AG09319 (cell line): Measurements from ENCODE around the gene USP2.
A peak's percentile ranks its signal among the peaks of the same experiment; 100 is the strongest.

Experiments
- DNase-seq: peaks from one replicate; pipeline ENCODE4 v3.0.0-alpha.2; 2010; ENCODE audit warnings: low read depth; ENCODE audit errors: extremely low read depth
- TF ChIP-seq, protein P1 (sequence below): IDR thresholded peaks from 2 replicates; pipeline ENCODE4 v1.5.1; 2011; ENCODE audit warnings: low read depth, mild to moderate bottlenecking, inconsistent platforms, low read length, moderate library complexity

The USP2 gene

DNA sequence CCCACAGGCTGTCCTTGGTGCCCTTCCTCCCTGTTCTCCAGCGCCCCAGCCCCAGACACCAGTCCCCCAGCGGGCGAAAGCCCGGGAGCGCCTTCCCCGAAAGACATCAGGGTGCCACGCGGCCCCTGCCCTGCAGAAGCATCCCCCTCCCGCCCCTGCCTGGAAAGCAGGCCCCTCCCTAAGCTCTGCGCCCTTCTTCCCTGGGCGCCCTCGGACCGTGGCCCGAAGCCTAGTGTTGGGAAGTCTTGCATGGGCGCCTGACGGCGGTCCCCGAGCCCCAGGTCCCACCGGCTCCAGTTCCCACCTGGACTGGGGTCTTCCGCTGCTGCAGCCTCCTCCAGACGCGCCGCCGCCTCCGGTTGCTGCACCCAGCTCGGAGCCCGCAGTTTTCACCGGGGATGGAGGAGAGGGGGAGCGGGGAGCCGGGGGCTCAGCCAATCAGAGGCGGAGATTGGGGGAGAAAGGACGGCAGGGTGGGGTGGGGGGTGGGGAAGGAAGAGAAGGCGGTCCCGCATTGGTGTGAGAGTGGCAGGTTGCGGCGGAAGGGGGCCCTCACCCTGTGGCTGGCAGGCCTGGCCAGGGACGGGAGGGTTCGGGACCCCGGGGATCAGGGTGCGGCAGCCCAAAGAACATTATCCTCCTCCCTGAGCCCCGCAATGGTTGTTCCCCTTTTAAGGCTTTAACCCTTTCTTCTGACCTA lies 41.5 kb upstream of the USP2 start, which contains the start of gene THY1:
TSS of gene THY1 (minus strand) at position 364 of the 700 bp plus-strand sequence. CDS start 2,267 bp downstream, outside the sequence.
- TF ChIP-seq, protein P1, sequence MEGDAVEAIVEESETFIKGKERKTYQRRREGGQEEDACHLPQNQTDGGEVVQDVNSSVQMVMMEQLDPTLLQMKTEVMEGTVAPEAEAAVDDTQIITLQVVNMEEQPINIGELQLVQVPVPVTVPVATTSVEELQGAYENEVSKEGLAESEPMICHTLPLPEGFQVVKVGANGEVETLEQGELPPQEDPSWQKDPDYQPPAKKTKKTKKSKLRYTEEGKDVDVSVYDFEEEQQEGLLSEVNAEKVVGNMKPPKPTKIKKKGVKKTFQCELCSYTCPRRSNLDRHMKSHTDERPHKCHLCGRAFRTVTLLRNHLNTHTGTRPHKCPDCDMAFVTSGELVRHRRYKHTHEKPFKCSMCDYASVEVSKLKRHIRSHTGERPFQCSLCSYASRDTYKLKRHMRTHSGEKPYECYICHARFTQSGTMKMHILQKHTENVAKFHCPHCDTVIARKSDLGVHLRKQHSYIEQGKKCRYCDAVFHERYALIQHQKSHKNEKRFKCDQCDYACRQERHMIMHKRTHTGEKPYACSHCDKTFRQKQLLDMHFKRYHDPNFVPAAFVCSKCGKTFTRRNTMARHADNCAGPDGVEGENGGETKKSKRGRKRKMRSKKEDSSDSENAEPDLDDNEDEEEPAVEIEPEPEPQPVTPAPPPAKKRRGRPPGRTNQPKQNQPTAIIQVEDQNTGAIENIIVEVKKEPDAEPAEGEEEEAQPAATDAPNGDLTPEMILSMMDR, result no peak
- peak; percentile 36 for DNase-seq

- DNase-seq, result no peak
Observed at GRCh38 chr11:119421941-119422808, 40.7 kb upstream of the USP2 start.

DNA sequence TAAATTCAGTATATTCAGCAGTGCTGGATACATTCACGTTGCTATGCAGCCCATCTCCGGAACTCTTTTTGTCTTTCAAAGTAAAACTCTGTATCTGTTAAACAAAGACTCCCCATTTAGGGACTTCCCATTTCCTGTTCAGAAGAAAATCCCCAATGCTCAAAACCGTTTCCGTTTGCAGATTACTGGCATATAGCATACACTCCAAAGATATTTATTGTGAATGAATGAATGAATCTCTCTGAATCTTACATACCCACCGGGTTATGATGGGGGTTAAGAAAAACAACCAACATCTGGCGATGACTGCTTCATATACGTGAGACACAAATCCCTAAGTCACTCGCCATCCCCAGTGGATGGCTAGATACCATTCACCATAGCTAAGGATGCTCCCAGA lies 39.9 kb upstream of the USP2 start:
- no peak for DNase-seq
- TF ChIP-seq, protein P1, result no peak

More at GRCh38 chr11:119421941-119422808, 40.7 kb upstream of the USP2 start:
- TF ChIP-seq, protein P1, result no peak; the same call in 1 of the 2 replicates

DNA sequence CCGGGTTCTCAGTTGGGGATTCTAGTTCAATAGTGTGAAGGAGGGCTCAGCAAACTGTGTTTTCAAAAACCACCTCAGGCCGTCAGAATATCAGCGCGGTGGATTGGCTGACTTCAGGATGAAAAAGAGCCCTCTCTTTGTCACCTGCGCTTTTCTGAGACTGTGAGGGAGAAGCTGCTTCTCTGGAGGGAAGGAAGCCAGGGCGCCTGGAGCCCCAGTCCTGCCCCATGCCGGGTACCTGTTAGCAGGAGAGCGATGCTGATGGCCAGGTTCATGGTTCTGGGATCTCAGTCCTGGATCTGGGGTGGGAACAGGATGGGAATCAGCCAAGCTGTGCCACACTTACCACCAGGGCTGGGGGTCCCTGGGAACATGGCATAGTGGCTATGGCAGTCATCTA lies 39.1 kb upstream of the USP2 start:
- TF ChIP-seq, protein P1, result no peak
- DNase-seq, result no peak

- no peak for DNase-seq
- TF ChIP-seq, protein P1, result no peak
Observed at GRCh38 chr11:119419834-119420492, 38.5 kb upstream of the USP2 start.

DNA sequence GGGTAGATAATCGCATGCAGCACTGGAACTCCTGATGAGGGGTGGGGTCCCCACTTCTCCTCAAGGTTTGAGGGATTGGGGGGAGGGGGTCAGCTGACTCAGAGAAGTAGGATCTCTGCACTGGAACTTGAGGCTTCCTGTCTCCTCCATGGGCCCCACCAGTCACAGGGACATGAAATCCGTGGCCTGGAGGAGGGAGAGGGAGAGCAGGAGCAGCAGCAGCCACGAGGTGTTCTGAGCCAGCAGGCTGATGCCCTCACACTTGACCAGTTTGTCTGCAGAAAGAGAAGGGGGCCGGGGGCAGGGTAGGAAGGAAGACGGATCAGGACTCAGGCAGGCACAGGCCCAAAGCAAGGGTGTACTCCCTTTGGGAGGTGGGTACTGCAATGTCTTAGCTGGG lies 37.8 kb upstream of the USP2 start:
- no peak for DNase-seq
- TF ChIP-seq, protein P1, result no peak
